ENCODE measurements around the gene SIGLEC11.

GRCh38 chr19:49912965-49913685 is 47.8 kb downstream of the SIGLEC11 start:
- TF ChIP-seq POLR2A (IDR thresholded peaks at IDR 0.05; ENCODE audit: low read length) (no peak), GATA1 (IDR thresholded peaks at IDR 0.05; ENCODE audit: low read depth, low read length) (no peak)
